Hematopoietic multipotent progenitor cell (in vitro differentiated cells): ENCODE measurements around the gene FOXK2. TPM values are rescaled to one million over a fixed set of nuclear protein-coding genes. Genes with fewer than 3 reads are reported as not detected.

Experiments used
- DNase-seq, 3 donors: peaks; one replicate each; pipeline ENCODE4 v3.0.0-alpha.2; 2011 to 2015; ENCODE audit warnings: low read depth in 2 of 3, low spot score in 2 of 3
- total RNA-seq: library from RNA; depleted of rRNA; stranded (reverse); fragments of >200 nt; gene quantifications from one replicate; pipeline ENCODE4 v1.2.3, GENCODE V29; 2012

Gene FOXK2
- total RNA-seq, 1 donor: 47.9 TPM

- no peak for DNase-seq
Measured at GRCh38 chr17:82586576-82587233, 67.2 kb downstream of the FOXK2 start.

- DNase-seq: peak in 2 of 3 donors; percentile 23 to 40
Measured at GRCh38 chr17:82587234-82588086, 67.9 kb downstream of the FOXK2 start.

DNA sequence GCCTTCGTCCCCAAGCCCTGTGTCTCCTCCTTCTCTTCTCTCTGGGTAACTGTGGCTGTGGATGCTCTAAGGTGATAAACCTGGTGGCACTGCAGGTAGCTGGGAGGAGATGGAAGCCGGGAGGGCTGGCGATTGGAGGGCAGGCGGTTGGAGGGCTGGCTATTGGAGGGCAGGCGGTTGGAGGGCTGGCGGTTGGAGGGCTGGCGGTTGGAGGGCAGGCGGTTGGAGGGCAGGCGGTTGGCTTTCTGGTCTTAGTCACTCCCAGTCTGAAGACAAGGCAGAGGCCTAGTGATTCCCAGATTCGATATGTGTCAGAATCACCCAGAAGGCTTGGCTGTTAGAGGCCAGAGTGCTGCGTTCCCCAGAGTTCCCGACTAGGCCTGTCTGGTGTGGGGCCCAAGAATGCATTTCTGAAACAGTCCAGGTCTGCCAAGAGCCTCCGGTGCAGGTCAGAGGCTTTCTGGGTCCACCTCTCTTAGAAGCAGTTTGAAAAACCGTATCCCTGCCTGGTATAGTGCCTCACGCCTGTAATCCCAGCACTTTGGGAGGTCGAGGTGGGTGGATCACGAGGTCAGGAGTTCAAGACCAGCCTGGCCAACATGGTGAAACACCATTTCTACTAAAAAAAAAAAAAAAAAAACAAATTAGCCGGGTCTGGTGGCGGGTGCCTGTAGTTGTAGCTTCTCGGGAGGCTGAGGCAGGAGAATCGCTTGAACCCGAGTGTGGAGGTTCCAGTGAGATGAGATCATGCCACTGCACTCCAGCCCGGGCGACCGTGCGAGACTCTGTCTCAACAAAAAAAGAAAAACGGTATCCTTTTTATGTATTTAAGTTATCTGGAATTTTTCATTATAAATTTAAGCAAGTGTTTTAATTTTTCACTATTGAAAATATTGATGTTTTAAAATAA lies 69.0 kb downstream of the FOXK2 start:
- no peak for DNase-seq

GRCh38 chr17:82589851-82590180 lies 70.3 kb downstream of the FOXK2 start:
- DNase-seq: no peak

DNA sequence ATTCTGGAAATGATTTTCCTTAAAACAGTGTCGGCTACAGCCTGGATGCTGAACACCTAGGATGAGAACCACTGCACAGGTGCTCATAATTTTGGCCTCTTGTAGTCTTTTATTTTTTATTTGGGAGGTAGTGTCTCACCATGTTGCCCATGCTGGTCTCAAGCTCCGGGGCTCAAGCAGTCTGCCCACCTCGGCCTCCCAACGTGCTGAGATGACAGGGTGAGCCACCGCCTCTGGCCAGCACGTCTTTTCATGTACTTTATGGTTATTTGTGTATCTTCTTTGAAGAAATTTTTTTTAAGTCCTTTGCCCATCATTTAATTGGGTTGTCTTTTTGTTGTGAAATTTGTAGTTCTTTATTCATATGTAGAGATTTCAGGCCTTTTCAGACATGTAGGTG lies 70.7 kb downstream of the FOXK2 start:
- DNase-seq: no peak

- DNase-seq: no peak
Measured at GRCh38 chr17:82590881-82591539, 71.5 kb downstream of the FOXK2 start.

GRCh38 chr17:82592289-82592766 lies 72.8 kb downstream of the FOXK2 start:
- peak in 1 of 3 donors; percentile 22 for DNase-seq

- peak in 2 of 3 donors; percentile 93 to 95 for DNase-seq
Measured at GRCh38 chr17:82592767-82593589, 73.4 kb downstream of the FOXK2 start.

GRCh38 chr17:82593590-82594087 lies 74.1 kb downstream of the FOXK2 start:
- no peak for DNase-seq

GRCh38 chr17:82594571-82594970 lies 75.0 kb downstream of the FOXK2 start:
- no peak for DNase-seq

- no peak for DNase-seq
Measured at GRCh38 chr17:82595893-82596292, 76.4 kb downstream of the FOXK2 start.

DNA sequence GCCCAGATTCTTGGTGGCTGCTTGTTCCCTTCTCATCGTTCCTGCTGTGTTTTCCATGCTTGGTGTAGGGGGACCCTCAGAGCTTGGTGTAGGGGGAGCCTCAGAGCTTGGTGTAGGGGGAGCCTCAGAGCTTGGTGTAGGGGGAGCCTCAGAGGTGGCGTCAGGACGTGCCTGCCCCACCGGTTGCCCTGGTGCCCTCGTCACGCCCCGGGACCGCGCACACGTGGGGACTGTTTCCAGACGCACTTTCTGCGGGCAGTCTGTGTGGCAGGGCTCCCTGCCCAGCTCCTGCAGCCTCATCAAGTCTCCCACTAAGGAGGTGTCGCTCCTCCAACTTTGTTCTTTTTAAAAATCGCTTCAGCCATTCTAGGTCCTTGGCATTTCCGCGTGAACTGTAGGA lies 76.8 kb downstream of the FOXK2 start:
- no peak for DNase-seq

DNA sequence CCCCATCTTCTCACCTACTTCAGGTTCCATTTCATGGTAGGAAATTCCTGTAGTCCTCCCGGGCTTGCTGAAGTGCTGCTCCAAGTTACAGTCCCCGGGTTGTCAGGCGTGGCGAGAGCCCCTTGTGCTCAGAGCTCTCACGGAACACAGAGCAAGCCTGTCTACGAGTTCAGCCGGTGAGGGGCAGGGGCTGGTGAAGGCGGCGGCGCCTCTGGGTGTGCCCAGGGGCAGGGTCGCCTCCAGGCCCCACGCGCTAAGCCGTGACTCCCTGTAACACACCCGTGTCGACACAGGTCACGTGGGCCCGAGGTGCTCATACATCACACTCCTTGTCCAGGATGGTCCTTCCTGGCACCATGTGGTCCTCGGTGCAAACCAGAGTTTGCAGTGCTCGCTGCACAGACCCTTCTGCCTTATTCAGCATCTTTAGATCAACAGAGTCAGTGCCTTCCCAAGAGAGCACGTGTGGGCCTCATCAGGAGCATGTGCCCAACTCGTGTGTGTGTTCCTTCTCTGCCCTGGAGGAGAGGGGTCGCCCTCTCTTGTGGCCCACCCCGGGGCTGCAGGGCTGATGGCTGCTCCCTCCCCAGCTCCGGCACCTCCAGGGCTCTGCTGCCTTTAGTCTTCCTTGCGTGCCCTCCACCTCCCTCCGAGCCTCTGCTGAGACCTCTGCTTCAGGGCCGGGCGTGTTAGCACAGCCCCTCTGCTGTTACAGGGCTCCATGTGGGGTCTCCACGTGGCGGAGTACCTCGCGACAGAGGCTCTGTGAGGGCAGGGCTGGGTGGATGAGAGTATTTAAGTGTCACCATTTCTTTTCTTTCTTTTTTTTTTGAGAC lies 77.5 kb downstream of the FOXK2 start:
- no peak for DNase-seq

DNA sequence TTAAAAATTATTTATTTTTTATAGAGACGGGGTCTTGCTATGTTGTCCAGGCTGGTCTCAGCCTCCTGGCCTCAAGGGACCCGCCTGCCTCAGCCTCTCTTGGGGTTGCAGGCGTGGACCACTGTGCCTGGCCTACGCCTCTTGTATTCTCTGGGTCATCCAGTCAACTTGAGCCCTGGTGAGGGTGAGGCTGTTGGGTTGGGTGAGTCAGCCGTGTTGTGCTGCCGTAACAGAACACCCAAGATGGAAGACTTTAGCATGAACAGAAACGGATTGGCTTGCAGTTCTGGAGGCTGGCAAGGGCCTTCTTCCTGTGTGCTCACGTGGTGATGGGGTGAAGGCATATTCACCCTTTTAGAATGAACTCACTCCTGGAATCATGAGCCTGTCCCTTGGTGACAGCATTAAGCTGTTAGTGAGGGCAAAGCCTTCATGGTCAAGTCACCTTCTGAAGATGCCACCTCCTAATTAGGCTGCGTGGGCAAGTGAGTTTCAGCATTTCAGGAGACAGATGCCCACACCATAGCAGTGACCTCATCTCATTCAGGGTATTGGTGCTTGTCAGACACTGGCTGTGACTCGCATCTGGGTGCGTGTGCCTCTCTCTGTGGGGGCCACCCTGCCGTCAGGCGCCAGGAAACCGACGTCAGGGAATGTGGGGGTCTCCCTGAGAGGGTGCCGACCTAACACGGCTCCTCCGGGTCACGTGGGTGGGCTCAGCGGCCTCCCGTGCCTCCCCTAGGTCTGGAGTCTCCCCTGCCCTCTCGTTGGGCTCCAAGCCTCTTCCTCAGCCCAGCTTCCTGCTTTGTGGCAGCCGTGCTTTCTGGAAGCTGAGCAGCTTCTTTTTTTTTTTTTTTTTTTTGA lies 79.0 kb downstream of the FOXK2 start:
- DNase-seq: no peak

DNA sequence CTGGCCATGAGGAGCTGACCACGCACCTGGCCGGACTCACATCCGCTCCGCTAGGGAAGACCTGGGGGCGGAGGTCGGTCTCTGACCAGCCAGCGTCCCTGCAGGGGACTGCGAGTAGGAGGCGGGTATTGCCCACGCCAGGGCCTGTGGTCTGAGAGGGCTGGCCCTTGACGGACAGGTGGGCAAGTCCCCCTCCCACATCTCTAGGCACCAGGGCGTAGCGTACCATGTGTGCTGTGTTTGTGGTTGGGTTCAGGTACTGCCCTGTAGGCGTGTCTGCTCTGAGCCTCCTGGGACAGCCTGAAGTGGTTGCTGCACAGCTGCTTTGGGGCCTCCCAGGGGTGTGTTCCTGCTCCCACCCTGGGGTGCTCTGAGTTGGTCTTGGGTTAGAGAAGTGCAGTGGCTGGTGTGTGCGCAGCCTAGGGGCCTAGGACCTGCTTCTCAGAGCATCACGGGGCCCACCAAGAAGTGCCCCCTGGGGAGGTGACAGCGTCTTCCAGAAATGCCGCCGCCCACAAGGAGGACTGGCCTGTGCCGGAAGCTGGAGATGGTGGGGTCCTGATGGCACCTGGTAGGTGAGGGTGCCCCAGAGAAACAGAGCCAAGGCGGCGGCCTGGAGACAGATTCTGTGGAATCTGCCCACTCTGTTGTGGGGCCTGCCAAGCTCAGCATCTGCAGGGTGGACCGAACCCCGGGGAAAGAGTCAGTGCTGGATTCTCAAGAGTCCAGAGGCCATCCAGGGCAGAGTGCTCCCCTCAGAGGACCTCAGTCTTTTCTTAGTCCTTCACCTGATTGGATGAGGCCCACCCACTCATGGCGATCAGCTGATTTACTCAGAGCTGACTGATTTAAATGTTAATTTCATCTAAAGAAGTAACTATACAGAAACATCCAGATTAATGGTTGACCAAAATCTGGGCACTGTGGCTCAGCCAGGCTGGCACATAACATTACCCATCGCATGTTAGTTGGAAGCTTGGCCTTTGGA lies 80.4 kb downstream of the FOXK2 start:
- no peak for DNase-seq

DNA sequence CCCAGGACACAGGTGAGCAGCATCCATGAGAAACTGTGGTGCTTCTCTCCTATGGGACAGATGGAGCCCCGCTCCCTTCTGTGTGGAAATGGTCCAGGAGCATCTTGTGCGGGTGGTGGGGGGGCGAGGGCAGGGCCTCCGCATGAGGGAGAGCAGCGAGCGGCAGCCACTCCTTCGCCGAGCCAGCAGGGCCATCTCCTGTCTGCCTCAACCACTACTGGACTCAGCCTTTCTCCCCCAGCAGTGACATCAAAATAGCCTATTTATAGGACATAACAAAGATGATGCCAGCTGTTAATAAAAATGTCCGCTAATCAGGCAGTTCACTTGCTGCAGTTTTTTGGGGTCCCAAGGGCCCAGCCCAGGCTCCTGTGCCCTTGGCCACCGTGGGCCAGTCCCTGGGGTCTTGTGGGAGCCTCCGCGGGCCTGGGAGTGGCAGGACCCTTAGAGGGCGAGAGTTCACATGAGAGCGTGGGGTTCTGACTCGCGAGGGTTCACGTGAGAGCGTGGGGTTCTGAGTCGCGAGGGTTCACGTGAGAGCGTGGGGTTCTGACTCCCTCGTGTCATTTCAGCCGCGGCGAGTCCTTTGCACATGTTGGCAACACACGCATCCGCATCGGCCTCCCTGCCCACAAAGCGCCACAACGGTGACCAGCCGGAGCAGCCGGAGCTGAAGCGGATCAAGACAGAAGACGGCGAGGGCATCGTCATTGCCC lies 81.4 kb downstream of the FOXK2 start:
- DNase-seq: no peak
